Stomach smooth muscle (tissue), 2 donors: Measurements from ENCODE around the gene PALS1.
A peak's percentile ranks its signal among the peaks of the same experiment; 100 is the strongest.

Experiments used
- H3K27ac ChIP-seq: one replicate; pipeline ENCODE4 v1.7.0; 2013; ENCODE audit warnings: mild to moderate bottlenecking, low read length, inconsistent platforms
- H3K27me3 ChIP-seq, 2 donors: one replicate each; pipeline ENCODE4 v1.7.0; 2013; ENCODE audit warnings: low read length in 2 of 2; ENCODE audit not compliant: insufficient read depth in 2 of 2, control insufficient read depth in 1 of 2
- H3K36me3 ChIP-seq, 2 donors: one replicate each; pipeline ENCODE4 v1.7.0; 2013; ENCODE audit warnings: low read length in 2 of 2; ENCODE audit not compliant: control insufficient read depth in 2 of 2, insufficient read depth in 2 of 2
- H3K4me1 ChIP-seq: one replicate; pipeline ENCODE4 v1.7.0; 2013; ENCODE audit warnings: low read length; ENCODE audit not compliant: control insufficient read depth, insufficient read depth
- H3K4me3 ChIP-seq, 2 donors: one replicate each; pipeline ENCODE4 v1.7.0; 2013; ENCODE audit warnings: low read length in 2 of 2
- H3K9ac ChIP-seq, 2 donors: one replicate each; pipeline ENCODE4 v1.7.0; 2013; ENCODE audit warnings: low read length in 2 of 2, mild to moderate bottlenecking in 1 of 2
- H3K9me3 ChIP-seq, 2 donors: one replicate each; pipeline ENCODE4 v1.7.0; 2013; ENCODE audit warnings: low read length in 2 of 2; ENCODE audit not compliant: control insufficient read depth in 2 of 2
- donor health status: healthy.
- donor health status: Pancreatic carcinoma.

The PALS1 gene

GRCh38 chr14:67253076-67253635 is 11.9 kb downstream of the PALS1 start:
- no peak overlapping the region for H3K4me3 ChIP-seq
- H3K9ac ChIP-seq, result no peak overlapping the region
- no peaks in the 10 kb centered on the region for H3K27me3 ChIP-seq
- H3K9me3 ChIP-seq, result no peaks in the 10 kb centered on the region
- no peaks in the 10 kb centered on the region for H3K36me3 ChIP-seq
- no peak overlapping the region for H3K27ac ChIP-seq
- no peaks in the 10 kb centered on the region for H3K4me1 ChIP-seq

DNA sequence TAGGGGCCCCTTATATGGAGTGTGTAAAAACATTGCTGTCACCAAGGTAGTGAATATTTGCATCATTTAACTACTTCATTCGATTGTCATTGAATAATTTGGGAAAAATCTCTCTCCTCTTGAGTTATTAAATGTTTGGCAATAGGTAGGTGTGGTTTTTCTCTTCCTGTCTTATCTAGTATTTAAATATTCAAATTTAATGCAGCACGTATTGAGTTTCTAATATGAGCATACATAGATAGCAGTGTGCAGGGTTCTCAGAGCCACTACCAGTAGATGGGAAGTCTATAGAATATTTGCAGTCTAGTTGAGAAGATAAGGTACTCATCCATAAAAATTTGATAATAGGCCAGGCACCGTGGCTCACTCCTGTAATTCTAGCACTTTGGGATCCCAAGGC is 16.7 kb downstream of the PALS1 start:
- H3K36me3 ChIP-seq, result no peaks in the 10 kb centered on the region

GRCh38 chr14:67260965-67261364 is 19.7 kb downstream of the PALS1 start:
- Histone ChIP-seq H3K27me3 (no peaks in the 10 kb centered on the region), H3K36me3 (no peaks in the 10 kb centered on the region), H3K9ac (no peak overlapping the region), H3K4me1 (peaks cover 2% of the 10 kb centered on the region), H3K4me3 (no peak overlapping the region), H3K9me3 (no peaks in the 10 kb centered on the region), H3K27ac (no peak overlapping the region)

More for the DNA sequence above, 16.7 kb downstream of the PALS1 start:
- Histone ChIP-seq H3K27me3 (no peaks in the 10 kb centered on the region), H3K9me3 (no peaks in the 10 kb centered on the region), H3K9ac (no peak overlapping the region), H3K4me1 (no peaks in the 10 kb centered on the region), H3K4me3 (no peak overlapping the region), H3K27ac (no peak overlapping the region)

- H3K9me3 ChIP-seq, result no peaks in the 10 kb centered on the region
- H3K9ac ChIP-seq, result no peak overlapping the region
- H3K36me3 ChIP-seq, result no peaks in the 10 kb centered on the region
- H3K4me3 ChIP-seq, result no peak overlapping the region
- H3K27ac ChIP-seq, result peak overlapping the region; percentile 12
- peaks cover 2% of the 10 kb centered on the region for H3K4me1 ChIP-seq
- H3K27me3 ChIP-seq, result no peaks in the 10 kb centered on the region
Observed at GRCh38 chr14:67263499-67264149, 22.4 kb downstream of the PALS1 start.

GRCh38 chr14:67265131-67265530 is 23.9 kb downstream of the PALS1 start:
- no peaks in the 10 kb centered on the region for H3K36me3 ChIP-seq
- H3K4me3 ChIP-seq, result no peak overlapping the region
- H3K4me1 ChIP-seq, result peaks cover 2% of the 10 kb centered on the region
- H3K9ac ChIP-seq, result no peak overlapping the region
- H3K27ac ChIP-seq, result no peak overlapping the region
- H3K27me3 ChIP-seq, result no peaks in the 10 kb centered on the region
- no peaks in the 10 kb centered on the region for H3K9me3 ChIP-seq

- Histone ChIP-seq H3K27ac (no peak overlapping the region), H3K4me3 (peak overlapping the region; percentile 64 to 69)
Observed at GRCh38 chr14:67267576-67268328, 26.5 kb downstream of the PALS1 start.

DNA sequence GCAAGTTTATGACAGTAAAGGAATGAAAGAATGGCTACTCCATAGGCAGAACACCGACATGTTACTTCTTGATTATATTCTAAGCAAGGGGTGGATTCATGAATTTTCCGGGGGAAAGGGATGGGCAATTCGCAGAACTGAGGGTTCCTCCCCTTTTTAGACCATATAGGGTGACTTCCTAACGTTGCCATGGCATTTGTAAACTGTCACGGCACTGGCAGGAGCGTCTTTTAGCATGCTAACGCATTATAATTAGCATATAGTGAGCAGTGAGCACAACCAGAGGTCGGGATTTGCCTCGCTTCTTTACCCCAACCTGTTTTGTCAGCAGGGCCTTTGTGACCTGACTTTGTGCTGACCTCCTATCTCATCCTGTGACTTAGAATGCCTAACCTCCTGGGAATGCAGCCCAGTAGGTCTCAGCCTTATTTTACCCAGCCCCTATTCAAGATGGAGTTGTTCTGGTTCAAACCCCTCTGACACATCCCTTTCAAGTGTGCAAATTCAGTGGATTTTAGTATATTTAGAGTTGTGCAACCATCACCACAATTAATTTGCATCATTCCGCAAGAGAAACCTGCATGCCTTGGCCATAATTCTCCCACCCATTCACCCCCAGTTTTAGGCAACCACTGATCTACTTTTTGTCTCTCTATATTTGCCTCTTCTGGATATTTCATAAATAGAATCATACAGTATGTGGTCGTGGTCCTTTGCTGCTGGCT is 27.4 kb downstream of the PALS1 start:
- no peak overlapping the region for H3K27ac ChIP-seq
- H3K36me3 ChIP-seq, result no peaks in the 10 kb centered on the region
- H3K9ac ChIP-seq, result peak overlapping the region in 1 of 2 donors; percentile 58
- H3K4me3 ChIP-seq, result peak overlapping the region; percentile 64 to 69
- H3K9me3 ChIP-seq, result no peaks in the 10 kb centered on the region
- H3K4me1 ChIP-seq, result peaks cover 7% of the 10 kb centered on the region
- H3K27me3 ChIP-seq, result no peaks in the 10 kb centered on the region

More at GRCh38 chr14:67267576-67268328, 26.5 kb downstream of the PALS1 start:
- Histone ChIP-seq H3K4me1 (peaks cover 7% of the 10 kb centered on the region), H3K9ac (no peak overlapping the region), H3K36me3 (no peaks in the 10 kb centered on the region), H3K9me3 (no peaks in the 10 kb centered on the region), H3K27me3 (no peaks in the 10 kb centered on the region)

DNA sequence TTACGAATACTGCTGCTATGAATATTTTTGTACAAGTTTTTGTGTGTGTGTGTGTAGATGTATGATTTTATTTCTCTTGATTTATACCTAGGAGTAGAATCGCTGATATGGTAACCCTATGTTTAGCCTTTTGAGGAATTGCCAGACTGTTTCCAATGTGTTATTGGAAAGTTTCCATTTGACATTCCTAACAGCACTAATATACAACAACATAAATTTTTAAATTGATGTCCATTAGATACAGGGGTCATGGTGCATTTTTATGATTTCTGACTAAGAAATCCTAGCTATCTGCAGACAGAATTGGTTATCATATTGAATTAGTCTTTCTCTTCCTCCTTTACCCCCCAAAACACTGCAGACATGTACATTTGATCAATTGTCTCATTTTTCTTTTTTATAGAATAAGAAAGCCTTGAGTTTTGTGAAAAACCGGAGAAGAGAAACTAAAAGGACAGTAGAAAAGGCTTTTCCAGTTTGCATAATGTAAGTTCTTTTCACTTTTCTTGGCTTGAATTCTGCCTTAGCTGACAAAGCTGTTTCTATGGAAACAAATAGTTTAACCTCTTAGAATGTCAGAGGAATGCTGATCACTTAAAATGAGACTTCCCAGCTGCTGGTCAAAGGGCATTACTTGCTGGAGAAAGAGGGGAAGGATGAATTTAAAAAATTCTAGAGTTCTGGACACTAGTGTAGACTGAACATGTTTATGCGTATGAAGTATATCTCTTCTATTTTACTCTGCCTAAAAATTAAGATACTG is 28.2 kb downstream of the PALS1 start:
- peaks cover 5% of the 10 kb centered on the region for H3K4me1 ChIP-seq
- H3K9ac ChIP-seq, result peak overlapping the region in 1 of 2 donors; percentile 18
- no peaks in the 10 kb centered on the region for H3K27me3 ChIP-seq
- peak overlapping the region; percentile 14 to 36 for H3K4me3 ChIP-seq
- no peaks in the 10 kb centered on the region for H3K36me3 ChIP-seq
- no peak overlapping the region for H3K27ac ChIP-seq
- no peaks in the 10 kb centered on the region for H3K9me3 ChIP-seq

GRCh38 chr14:67270145-67270753 is 29.0 kb downstream of the PALS1 start:
- Histone ChIP-seq H3K4me3 (peak overlapping the region; percentile 32 to 36), H3K27me3 (no peaks in the 10 kb centered on the region), H3K9me3 (no peaks in the 10 kb centered on the region), H3K27ac (no peak overlapping the region), H3K9ac (peak overlapping the region in 1 of 2 donors; percentile 8), H3K4me1 (peaks cover 5% of the 10 kb centered on the region), H3K36me3 (no peaks in the 10 kb centered on the region)

DNA sequence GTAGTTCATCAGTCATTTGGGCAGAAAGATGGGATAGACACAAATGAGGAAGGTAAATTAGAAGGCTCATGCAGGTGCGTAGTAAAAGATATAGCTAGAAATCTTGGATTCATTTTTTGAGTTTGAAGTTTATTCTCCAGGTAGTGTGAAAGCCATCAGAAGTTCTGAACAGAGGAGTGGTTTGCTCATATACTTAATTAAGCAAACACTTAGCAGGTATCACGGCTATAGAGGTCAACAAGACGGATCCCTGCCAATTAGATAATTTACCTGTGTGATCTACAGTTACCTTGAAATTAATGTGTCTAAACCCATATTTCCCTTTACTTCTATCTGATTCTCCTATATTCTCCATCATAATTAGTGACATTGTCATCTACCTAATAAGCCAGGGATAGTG is 29.7 kb downstream of the PALS1 start:
- Histone ChIP-seq H3K9ac (no peak overlapping the region), H3K27me3 (no peaks in the 10 kb centered on the region), H3K36me3 (no peaks in the 10 kb centered on the region), H3K9me3 (no peaks in the 10 kb centered on the region), H3K4me3 (no peak overlapping the region), H3K27ac (no peak overlapping the region), H3K4me1 (peaks cover 5% of the 10 kb centered on the region)
